ENCODE data around the gene SMIM5. TPM values are rescaled to one million over a fixed set of nuclear protein-coding genes. Genes with fewer than 3 reads are reported as not detected.
A peak's percentile ranks its signal among the peaks of the same experiment; 100 is the strongest.

Gene SMIM5
- total RNA-seq, 6 donors from 2014 or later, result 1.9 to 7.3 (median 3.3) TPM

- ATAC-seq (ENCODE audit: low FRiP score in 2 of 2) (no peak), DNase-seq (peak in 1 of 2 donors; percentile 63)
- no peak overlapping the region for H3K4me3 ChIP-seq
- no peak for TF ChIP-seq EP300 (IDR thresholded peaks at IDR 0.05)
- no peak for TF ChIP-seq CTCF (IDR thresholded peaks at IDR 0.05)
- TF ChIP-seq POLR2A (IDR thresholded peaks at IDR 0.05), result no peak
- no peak for TF ChIP-seq POLR2AphosphoS5 (IDR thresholded peaks at IDR 0.05)
- no peaks in the 10 kb centered on the region for H3K4me1 ChIP-seq
- 93% methylated on average over 13 of the region's 19 CpGs; no CpG with 5 or more reads in 1 of the 2 donors for WGBS, 2 donors
- no peaks in the 10 kb centered on the region for H3K9me3 ChIP-seq
- H3K36me3 ChIP-seq, result peaks cover 3 to 95% (median 76%) of the 10 kb centered on the region in 4 donors
- no peaks in the 10 kb centered on the region for H3K27me3 ChIP-seq
- no peak overlapping the region for H3K27ac ChIP-seq
Observed at GRCh38 chr17:75614556-75615270, 18.5 kb upstream of the SMIM5 start.

- Histone ChIP-seq H3K4me3 (no peak overlapping the region), H3K27ac (no peak overlapping the region), H3K36me3 (peaks cover 3 to 95% (median 78%) of the 10 kb centered on the region in 4 donors), H3K4me1 (no peaks in the 10 kb centered on the region), H3K27me3 (no peaks in the 10 kb centered on the region), H3K9me3 (no peaks in the 10 kb centered on the region)
- TF ChIP-seq POLR2AphosphoS5 (IDR thresholded peaks at IDR 0.05), result no peak
- no peak for TF ChIP-seq POLR2A (IDR thresholded peaks at IDR 0.05)
- TF ChIP-seq EP300 (IDR thresholded peaks at IDR 0.05), result no peak
- TF ChIP-seq CTCF (IDR thresholded peaks at IDR 0.05), result no peak
- WGBS, 2 donors, result 93% methylated on average over 10 of the region's 11 CpGs; no CpG with 5 or more reads in 1 of the 2 donors
- peak in 1 of 2 donors; percentile 73 for DNase-seq
- no peak for ATAC-seq (ENCODE audit: low FRiP score in 2 of 2)
Observed at GRCh38 chr17:75615301-75615700, 17.9 kb upstream of the SMIM5 start.

GRCh38 chr17:75616521-75617122 lies 16.6 kb upstream of the SMIM5 start:
- Histone ChIP-seq H3K9me3 (no peaks in the 10 kb centered on the region), H3K36me3 (peaks cover 3 to 100% (median 81%) of the 10 kb centered on the region in 4 donors), H3K27me3 (no peaks in the 10 kb centered on the region), H3K27ac (no peak overlapping the region), H3K4me1 (no peaks in the 10 kb centered on the region), H3K4me3 (no peak overlapping the region)
- 84 to 90% methylated on average over 10 to 24 of the region's 24 CpGs for WGBS, 2 donors
- TF ChIP-seq CTCF (IDR thresholded peaks at IDR 0.05), result no peak
- no peak for TF ChIP-seq POLR2AphosphoS5 (IDR thresholded peaks at IDR 0.05)
- no peak for TF ChIP-seq EP300 (IDR thresholded peaks at IDR 0.05)
- no peak for TF ChIP-seq POLR2A (IDR thresholded peaks at IDR 0.05)
- ATAC-seq (ENCODE audit: low FRiP score in 2 of 2) (no peak), DNase-seq (peak in 1 of 2 donors; percentile 80)

GRCh38 chr17:75617218-75617617 lies 16.0 kb upstream of the SMIM5 start:
- H3K27me3 ChIP-seq, result no peaks in the 10 kb centered on the region
- ATAC-seq (ENCODE audit: low FRiP score in 2 of 2) (no peak), DNase-seq (no peak)
- 93 to 94% methylated on average over 11 to 16 of the region's 16 CpGs for WGBS, 2 donors
- no peak overlapping the region for H3K27ac ChIP-seq
- no peak overlapping the region for H3K4me3 ChIP-seq
- no peaks in the 10 kb centered on the region for H3K4me1 ChIP-seq
- no peaks in the 10 kb centered on the region for H3K9me3 ChIP-seq
- peaks cover 3 to 100% (median 80%) of the 10 kb centered on the region in 4 donors for H3K36me3 ChIP-seq
- TF ChIP-seq POLR2A (IDR thresholded peaks at IDR 0.05) (no peak), EP300 (IDR thresholded peaks at IDR 0.05) (no peak), CTCF (IDR thresholded peaks at IDR 0.05) (no peak), POLR2AphosphoS5 (IDR thresholded peaks at IDR 0.05) (no peak)
